ENCODE data around the gene KCNJ5.

- TF ChIP-seq CTCF (IDR thresholded peaks at IDR 0.05) = no peak
- TF ChIP-seq POLR2A (IDR thresholded peaks at IDR 0.05) = no peak
Observed at GRCh38 chr11:128920666-128921065, 29.5 kb downstream of the KCNJ5 start.
